HG02623 (cell line): ENCODE results near the gene COQ8B.
"Not testable (repeated sequence)": the region's sequence is repeated elsewhere in the genome, so short reads cannot be mapped to it uniquely, and the experiment has no call there.

ENCODE experiments used
- ATAC-seq: cut with Tn5 transposase; IDR thresholded peaks from one replicate; pipeline ENCODE4 v1.9.1; 2021; ENCODE audit warnings: moderate library complexity; ENCODE audit not compliant: unreplicated experiment

The COQ8B gene

DNA sequence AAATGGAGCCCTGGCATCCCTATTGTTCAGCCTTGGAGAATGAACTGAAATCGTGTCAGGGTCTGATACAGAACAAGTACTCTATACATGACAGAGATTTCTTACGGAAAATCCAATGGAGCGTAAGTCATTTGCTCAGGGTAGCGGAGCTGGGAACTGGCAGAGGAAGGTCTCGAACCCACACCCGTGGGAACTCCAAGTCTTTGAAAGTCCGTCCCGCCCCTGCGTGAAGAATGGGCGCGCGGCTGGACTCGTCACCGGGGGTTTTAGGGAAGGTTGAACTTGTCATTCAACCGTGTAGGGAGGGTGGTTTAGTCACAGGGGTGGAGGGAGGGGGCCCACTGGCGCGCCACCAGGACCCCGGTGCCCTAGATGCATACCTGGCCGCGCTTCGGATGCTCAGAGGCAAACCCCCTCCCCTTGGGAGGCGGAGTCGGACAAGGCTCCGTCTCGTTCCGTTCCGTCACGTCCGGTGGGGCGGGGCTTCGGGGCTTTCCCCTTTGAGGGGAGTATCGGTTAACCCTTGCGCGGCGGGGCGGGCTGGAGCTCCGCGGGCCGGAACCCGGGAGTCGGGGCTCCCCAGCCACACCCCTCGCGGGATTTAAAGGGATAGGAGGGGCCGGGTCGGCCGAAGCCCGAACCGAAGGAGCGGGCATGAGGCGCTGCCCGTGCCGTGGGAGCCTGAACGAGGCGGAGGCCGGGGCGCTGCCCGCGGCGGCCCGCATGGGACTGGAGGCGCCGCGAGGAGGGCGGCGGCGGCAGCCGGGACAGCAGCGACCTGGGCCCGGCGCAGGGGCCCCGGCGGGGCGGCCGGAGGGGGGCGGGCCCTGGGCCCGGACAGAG lies at the start of gene COQ8B, which contains the start of gene ITPKC:
TSS of gene COQ8B (minus strand) at position 405 of the 843 bp plus-strand sequence. CDS start 2,254 bp downstream, outside the sequence.
TSS of gene ITPKC (plus strand) at position 631 of the 843 bp plus-strand sequence. CDS start at position 655, 24 bp downstream.
- peak; percentile 60 for ATAC-seq

GRCh38 chr19:40766385-40766784 lies 49.7 kb upstream of the COQ8B start:
- ATAC-seq: not testable (repeated sequence)

GRCh38 chr19:40763963-40764362 lies 47.3 kb upstream of the COQ8B start:
- ATAC-seq: no peak

GRCh38 chr19:40763526-40763925 lies 46.8 kb upstream of the COQ8B start:
- no peak for ATAC-seq

GRCh38 chr19:40762754-40763470 lies 46.2 kb upstream of the COQ8B start:
- no peak for ATAC-seq

DNA sequence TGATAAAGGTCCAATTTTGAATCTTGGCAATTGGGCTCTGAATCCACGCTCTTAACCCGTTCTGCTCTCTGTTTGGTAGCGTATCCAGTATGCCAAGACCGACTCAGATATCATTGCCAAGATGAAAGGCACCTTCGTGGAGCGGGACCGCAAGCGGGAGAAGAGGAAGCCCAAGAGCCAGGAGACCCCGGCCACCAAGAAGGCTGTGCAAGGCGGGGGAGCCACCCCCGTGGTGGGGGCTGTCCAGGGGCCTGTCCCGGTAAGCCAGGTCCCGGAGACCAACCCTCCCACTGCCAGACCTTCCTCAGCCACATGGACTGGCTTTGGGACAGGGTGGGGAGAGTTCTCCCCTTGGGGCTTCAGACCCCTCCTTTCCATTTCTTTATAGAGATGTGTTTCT lies 42.7 kb upstream of the COQ8B start:
- no peak for ATAC-seq

DNA sequence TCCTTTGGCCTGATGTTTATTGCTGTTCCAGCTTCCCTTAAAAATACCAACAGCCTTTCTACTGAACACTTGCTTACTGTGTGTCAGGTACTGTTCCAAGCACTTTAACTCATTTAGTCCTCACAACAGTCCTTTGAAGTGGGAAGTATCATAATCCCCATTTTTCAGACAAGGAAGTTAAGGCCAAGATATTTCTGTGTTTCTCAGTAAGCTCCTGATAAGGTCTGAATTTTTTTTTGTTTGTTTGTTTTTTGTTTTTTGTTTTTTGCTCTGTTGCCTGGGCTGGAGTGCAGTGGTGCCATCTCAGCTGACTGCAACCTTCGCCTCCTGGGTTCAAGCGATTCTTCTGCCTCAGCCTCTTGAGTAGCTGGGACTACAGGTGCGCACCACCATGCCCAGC lies 41.8 kb upstream of the COQ8B start:
- ATAC-seq: no peak

- ATAC-seq: no peak
These were observed 39.9 kb upstream of the COQ8B start for GRCh38 chr19:40756502-40757110.

- no peak for ATAC-seq
These were observed 39.1 kb upstream of the COQ8B start for GRCh38 chr19:40755791-40756190.

DNA sequence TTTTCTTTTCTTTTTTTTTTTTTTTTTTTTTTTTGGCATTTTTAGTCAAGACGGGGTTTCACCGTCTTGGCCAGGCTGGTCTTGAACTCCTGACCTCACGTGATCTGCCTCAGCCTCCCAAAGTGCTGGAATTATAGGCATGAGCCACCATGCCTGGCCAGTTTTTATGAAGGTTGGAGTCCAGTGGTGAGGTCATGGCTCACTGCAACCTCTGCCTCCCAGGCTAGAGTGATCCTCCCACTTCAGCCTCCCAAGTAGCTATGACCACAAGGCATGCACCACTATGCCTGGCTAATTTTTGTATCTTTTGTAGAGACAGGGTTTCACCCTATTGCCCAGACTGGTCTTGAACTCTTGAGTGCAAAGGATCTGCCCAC lies 38.5 kb upstream of the COQ8B start:
- ATAC-seq: no peak

DNA sequence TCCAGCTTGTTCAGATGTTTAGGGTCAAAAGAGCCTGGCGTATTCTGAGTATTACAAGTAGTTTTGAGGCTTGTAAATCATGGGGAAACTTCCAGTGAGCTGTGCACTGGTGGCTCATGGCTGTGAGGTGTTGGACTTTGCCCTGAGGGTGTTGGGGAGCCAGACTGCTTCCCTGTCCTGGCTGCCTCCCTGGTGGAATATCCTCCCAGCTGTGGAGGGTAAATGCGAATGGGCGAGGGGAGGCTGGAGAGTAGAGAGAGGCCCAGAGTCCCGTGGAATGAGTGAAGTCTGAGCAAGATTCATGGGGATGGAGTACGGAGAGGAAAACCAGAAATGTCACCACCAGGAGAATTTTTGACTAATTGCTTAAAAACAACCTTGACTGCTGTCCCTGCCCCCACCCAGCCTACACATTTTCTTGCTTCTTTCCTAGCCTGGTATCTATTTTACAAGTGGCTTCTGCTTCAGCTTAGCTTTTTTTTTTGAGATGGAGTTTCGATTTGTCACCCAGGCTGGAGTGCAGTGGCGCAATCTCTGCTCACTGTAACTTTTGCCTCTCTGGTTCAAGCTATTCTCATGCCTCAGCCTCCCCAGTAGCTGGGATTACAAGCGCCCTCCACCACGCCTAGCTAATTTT lies 38.0 kb upstream of the COQ8B start:
- ATAC-seq: no peak

DNA sequence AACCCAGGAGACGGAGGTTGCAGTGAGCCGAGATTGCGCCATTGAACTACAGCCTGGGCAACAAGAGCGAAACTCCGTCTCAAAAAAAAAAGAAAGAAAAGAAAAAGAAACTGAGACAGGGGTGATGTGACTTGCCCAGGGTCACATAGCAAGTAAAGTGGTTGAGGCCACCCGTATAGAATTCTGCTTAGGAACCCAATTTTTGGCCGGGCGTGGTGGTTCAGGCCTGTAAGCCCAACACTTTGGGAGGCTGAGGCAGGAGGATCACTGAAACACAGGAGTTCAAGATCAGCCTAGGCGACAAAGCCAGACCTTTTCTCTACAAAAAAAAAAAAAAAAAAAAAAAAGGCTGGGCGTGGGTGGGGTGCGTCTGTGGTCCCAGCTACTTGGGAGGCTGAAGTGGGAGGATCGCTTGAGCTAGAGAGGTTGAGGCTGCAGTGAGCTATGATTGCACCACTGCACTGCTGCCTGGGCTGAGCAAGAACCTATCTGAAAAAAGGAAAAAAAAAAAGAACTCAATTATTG lies 35.6 kb upstream of the COQ8B start:
- no peak for ATAC-seq

DNA sequence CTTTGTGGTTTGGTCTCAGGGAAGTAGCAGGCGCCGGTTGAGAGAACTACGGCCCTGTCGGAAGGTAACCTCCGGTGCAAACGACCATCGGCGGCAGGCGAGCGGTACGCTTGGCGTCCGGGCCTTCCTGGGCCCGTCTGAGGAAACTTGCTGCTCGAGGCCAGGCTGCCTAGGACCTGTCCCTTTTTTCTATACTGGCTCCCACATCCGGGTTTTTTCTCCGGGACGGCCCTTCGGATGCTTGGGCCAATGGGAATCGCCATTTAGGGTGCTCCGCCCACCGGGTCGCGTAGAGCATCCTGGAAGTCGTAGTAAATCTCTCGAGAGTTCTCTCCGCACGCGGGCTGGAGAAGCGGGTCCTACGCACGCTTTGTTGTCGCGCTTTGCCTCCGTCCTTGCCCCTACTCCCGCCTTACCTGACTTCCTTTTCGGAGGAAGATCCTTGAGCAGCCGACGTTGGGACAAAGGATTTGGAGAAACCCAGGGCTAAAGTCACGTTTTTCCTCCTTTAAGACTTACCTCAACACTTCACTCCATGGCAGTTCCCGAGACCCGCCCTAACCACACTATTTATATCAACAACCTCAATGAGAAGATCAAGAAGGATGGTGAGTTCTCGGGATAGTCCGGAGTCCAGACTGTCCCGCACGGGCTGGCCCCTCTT lies 34.3 kb upstream of the COQ8B start, which contains the start of gene SNRPA:
TSS of gene SNRPA (plus strand) at position 330 of the 664 bp plus-strand sequence. CDS start at position 536, 206 bp downstream.
- ATAC-seq: peak; percentile 50

DNA sequence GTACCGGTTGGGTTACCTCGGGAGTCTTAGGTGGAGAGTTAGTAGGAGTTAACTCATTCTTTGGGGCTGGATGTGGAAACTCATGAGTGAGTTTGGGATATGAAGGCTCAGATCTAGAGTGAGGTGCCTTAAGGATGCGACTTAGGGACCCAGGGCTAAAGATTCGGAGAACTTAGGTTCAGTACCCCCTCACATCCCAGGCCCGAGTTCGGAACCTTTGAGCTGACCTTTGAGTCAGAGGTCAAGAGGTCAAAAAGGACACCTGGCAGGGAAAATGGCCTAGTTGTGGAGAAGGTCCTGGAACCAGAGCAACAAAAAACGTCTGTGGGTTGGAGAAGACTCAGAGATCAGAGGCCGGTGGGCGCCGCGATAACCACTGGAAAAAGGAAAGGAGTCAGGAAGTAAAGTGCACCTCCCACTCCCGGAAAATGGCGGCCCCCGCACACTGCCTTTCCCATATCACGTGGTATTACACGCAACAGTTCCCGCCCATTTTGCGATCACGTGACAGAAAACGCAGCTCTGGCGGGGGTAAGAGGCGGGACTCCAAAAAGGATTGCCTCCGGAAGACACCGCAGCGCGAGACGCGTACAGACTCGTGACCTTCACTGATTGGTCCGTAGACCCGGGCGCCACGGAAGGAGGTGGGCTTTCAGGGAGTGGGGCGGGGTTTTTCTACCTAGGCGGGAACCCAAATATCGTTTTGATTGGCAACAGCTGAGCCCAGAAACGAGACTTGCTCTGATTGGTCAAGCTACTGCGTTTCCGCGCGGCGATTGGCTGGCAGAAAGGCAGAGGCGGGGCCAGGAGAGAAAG lies 33.6 kb upstream of the COQ8B start, which contains the start of gene ACTMAP:
TSS of gene ACTMAP (minus strand) at position 420 of the 816 bp plus-strand sequence. CDS start 674 bp downstream, outside the sequence.
- peak; percentile 81 for ATAC-seq

DNA sequence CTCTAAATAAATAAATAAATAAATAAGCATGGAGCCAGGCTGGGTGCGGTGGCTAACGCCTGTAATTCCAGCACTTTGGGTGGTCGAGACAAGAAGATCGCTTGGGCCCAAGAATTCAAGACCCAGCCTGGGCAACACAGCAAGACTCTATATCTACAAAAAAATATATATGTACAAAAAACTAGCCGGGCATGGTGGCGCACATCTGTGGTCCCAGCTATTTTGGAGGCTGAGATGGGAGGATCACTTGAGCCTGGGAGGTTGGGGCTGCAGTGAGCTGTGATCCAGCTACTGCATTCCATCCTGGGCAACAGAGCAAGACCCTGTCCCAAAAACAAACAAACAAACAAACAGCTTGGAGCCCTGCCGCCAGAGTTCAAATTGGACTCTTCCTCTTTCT lies 30.9 kb upstream of the COQ8B start:
- no peak for ATAC-seq

- ATAC-seq: no peak
These were observed 28.7 kb upstream of the COQ8B start for GRCh38 chr19:40745402-40745780.

DNA sequence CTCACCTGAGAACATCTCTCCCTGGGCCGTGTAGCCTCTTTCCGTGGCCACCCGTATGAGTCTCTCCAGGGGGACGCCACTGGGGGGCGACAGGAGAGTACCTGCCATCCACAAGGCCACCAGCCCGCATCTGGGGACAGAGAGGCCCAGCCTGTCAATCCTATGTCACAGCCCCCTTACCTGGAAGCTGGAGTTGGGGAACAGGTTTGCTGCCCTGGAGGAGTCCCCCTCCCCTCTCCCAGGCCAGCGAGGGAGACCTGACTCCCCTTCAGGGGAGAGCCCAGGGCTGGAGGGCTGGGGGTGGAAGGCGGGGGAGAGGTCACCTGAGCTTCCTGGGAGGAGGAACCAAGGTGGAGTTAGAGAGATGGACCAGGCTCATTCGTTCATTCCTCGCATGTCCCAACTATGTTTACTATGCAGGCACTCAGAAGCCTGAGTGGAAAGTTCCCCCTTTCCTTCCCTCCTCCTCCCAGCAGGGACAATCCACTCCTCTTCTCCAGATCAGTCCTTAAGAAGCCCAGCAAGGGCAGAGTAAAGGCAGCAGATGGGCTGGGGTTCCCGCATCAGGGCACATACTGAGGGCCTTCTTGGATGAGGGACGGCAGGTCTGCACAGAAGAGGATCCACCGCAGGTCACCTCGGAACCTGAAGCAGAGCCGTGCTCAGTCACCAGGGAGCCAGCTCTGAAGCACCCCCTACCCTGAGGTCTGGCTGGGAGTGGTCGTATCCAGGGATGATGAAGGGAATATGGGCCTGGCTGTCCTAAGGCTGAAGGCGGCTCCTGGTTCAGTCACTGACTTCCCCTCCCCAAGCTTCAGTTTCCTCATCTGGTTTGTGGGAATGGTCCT lies 28.1 kb upstream of the COQ8B start:
- no peak for ATAC-seq

- no peak for ATAC-seq
These were observed 27.2 kb upstream of the COQ8B start for GRCh38 chr19:40743926-40744325.
